ENCODE results near the gene ZNF260.

The ZNF260 gene

DNA sequence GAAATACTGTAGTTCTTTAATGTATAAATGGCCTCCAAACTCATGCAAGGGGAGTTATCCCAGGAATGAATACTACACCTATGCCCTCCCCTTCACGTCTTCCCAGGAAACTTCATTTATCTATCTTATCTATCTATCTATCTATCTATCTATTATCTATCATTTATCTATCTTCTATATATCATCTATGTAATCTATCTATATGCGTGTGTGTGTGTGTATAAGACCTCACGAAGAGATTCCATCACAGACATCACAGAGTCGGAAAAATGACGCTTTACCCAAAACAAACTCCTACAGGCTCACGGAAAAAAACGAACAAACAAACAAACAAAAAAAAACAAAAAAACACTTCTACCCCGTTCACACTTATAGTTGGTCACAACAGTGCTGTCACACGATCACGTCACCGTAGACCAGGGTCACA lies 44.5 kb upstream of the ZNF260 start:
- TF ChIP-seq, protein P1, sequence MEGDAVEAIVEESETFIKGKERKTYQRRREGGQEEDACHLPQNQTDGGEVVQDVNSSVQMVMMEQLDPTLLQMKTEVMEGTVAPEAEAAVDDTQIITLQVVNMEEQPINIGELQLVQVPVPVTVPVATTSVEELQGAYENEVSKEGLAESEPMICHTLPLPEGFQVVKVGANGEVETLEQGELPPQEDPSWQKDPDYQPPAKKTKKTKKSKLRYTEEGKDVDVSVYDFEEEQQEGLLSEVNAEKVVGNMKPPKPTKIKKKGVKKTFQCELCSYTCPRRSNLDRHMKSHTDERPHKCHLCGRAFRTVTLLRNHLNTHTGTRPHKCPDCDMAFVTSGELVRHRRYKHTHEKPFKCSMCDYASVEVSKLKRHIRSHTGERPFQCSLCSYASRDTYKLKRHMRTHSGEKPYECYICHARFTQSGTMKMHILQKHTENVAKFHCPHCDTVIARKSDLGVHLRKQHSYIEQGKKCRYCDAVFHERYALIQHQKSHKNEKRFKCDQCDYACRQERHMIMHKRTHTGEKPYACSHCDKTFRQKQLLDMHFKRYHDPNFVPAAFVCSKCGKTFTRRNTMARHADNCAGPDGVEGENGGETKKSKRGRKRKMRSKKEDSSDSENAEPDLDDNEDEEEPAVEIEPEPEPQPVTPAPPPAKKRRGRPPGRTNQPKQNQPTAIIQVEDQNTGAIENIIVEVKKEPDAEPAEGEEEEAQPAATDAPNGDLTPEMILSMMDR (IDR thresholded peaks at IDR 0.05; ENCODE audit: control insufficient read depth, insufficient read depth, low read depth, low read length, missing control alignments) = no peak
- peak overlapping the region; percentile 90 for H3K4me3 ChIP-seq (ENCODE audit: control insufficient read depth, low read depth, low read length)
- no peak for DNase-seq (ENCODE audit: low read depth)

- TF ChIP-seq, protein P1 (IDR thresholded peaks at IDR 0.05; ENCODE audit: control insufficient read depth, insufficient read depth, low read depth, low read length, missing control alignments) = no peak
- DNase-seq (ENCODE audit: low read depth) = no peak
- no peak overlapping the region for H3K4me3 ChIP-seq (ENCODE audit: control insufficient read depth, low read depth, low read length)
Measured at GRCh38 chr19:36564391-36564790, 36.3 kb upstream of the ZNF260 start.

- H3K4me3 ChIP-seq (ENCODE audit: control insufficient read depth, low read depth, low read length) = no peak overlapping the region
- DNase-seq (ENCODE audit: low read depth) = no peak
- TF ChIP-seq, protein P1 (IDR thresholded peaks at IDR 0.05; ENCODE audit: control insufficient read depth, insufficient read depth, low read depth, low read length, missing control alignments) = no peak
Measured at GRCh38 chr19:36547001-36547732, 19.1 kb upstream of the ZNF260 start.

DNA sequence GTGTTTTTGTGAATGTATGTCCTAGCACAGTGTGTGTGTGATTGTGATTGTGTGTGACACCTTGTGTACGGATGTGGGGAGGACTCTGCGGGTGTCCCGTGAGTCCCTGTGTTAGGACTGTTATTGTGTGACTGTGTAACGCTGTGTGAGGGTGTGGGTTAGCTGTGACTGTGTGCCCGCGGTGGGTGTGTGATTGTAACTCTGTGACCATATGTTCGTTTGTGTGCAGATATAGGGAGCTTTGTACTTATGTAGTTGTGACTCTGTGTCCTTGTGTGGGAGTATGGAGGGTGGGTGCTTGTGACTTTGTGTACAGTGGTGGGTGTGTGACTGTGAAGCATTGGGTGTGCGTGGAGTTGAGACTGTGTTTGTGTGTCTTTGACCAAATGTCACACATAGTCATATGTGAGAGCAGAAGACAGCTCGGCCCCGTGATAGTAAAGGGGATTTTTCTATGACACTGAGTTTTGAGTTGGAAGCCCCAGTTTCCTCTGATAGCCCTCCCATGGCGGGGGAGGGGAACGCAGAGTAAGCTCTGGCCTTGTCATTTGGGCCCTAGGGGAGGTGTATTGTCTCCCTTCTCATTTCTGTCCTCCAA lies 949 bp upstream of the ZNF260 start:
- H3K4me3 ChIP-seq (ENCODE audit: control insufficient read depth, low read depth, low read length) = peak overlapping the region; percentile 92
- DNase-seq (ENCODE audit: low read depth) = no peak
- TF ChIP-seq, protein P1 (IDR thresholded peaks at IDR 0.05; ENCODE audit: control insufficient read depth, insufficient read depth, low read depth, low read length, missing control alignments) = no peak

DNA sequence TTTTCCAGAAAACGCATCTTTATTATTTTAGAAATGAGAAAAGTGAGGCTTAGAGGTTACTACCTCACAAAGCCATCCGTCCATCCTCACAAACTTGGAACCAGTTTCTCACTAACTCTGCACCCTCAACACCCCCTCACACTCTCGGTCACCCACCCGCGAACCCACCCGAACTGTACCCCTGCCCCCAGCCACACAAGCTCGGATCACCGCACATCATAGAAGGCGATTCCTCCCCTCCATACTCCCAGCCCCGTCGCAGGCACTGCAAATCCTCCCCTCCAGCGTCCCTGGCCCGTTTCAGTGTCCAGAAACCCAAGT lies 238 bp downstream of the ZNF260 start:
- TF ChIP-seq, protein P1 (IDR thresholded peaks at IDR 0.05; ENCODE audit: control insufficient read depth, insufficient read depth, low read depth, low read length, missing control alignments) = no peak

GRCh38 chr19:36527341-36527740 lies 730 bp downstream of the ZNF260 start:
- H3K4me3 ChIP-seq (ENCODE audit: control insufficient read depth, low read depth, low read length) = peak overlapping the region; percentile 92
- DNase-seq (ENCODE audit: low read depth) = no peak

More for the DNA sequence above, 238 bp downstream of the ZNF260 start:
- peak overlapping the region; percentile 92 for H3K4me3 ChIP-seq (ENCODE audit: control insufficient read depth, low read depth, low read length)
- no peak for DNase-seq (ENCODE audit: low read depth)

More at GRCh38 chr19:36527341-36527740, 730 bp downstream of the ZNF260 start:
- TF ChIP-seq, protein P1 (IDR thresholded peaks at IDR 0.05; ENCODE audit: control insufficient read depth, insufficient read depth, low read depth, low read length, missing control alignments) = no peak

Measured in AG09309 (cell line).